ENCODE results near the gene TRAK1. TPM values are rescaled to one million over a fixed set of nuclear protein-coding genes. Genes with fewer than 3 reads are reported as not detected.
A peak's percentile ranks its signal among the peaks of the same experiment; 100 is the strongest.

The TRAK1 gene
- total and polyA plus RNA-seq, 8 donors, result 28.2 to 50.3 (median 31.0) TPM

DNA sequence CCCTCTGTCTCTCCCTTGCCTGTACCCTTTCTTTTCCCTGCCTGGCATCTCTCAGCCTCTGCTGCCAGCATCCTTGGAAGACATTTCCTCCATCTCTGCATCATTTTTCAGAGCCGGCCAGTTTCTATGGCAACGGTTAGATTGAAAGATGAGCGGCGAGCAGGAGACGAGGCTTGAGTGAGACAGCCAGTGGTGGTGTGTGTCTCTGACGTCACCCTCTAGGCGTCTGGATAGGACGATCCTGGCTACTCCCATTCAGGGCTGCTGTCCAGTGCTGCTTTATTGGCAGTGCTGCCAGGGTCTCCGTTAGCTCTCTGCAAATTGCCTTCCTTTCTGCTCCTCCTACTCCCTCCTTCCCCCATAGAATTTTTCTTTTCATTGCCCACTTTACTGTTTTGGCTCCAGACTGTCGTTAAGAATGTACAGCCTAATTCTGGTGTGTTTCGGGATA is 57.9 kb downstream of the TRAK1 start:
- no peaks in the 10 kb centered on the region for H3K27me3 ChIP-seq
- ATAC-seq, result peak; percentile 79
- H3K27ac ChIP-seq, result no peak overlapping the region
- TF ChIP-seq, protein P1, sequence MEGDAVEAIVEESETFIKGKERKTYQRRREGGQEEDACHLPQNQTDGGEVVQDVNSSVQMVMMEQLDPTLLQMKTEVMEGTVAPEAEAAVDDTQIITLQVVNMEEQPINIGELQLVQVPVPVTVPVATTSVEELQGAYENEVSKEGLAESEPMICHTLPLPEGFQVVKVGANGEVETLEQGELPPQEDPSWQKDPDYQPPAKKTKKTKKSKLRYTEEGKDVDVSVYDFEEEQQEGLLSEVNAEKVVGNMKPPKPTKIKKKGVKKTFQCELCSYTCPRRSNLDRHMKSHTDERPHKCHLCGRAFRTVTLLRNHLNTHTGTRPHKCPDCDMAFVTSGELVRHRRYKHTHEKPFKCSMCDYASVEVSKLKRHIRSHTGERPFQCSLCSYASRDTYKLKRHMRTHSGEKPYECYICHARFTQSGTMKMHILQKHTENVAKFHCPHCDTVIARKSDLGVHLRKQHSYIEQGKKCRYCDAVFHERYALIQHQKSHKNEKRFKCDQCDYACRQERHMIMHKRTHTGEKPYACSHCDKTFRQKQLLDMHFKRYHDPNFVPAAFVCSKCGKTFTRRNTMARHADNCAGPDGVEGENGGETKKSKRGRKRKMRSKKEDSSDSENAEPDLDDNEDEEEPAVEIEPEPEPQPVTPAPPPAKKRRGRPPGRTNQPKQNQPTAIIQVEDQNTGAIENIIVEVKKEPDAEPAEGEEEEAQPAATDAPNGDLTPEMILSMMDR (IDR thresholded peaks at IDR 0.05), result no peak
- peak in 3 of 4 donors; percentile 53 to 83 (median 54) for DNase-seq
- H3K9me3 ChIP-seq, result no peaks in the 10 kb centered on the region
- H3K4me3 ChIP-seq, result no peak overlapping the region
- intact Hi-C loops (cut with DNase I), result no loop called here
- peaks cover 0 to 18% of the 10 kb centered on the region in 2 donors for H3K4me1 ChIP-seq
- H3K36me3 ChIP-seq, result no peaks in the 10 kb centered on the region

DNA sequence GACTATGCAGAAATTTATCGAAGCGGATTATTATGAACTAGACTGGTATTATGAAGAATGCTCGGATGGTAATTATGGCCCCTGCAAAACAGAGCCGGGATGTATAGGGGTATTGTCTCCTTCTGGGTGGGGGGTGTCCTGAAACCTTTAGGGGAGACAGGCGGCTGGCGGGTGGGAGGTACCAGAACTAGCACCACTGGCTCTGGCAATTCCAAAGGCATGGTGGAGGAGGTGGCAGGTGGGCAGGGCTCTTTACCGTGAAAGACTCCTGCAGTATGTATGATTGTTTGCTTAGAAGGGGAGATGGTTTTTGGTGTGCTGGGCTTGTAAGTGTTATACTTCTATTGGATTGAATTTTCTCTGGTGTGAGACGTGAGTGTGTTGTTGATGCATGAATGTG is 58.4 kb downstream of the TRAK1 start:
- Histone ChIP-seq H3K4me1 (peaks cover 0 to 18% of the 10 kb centered on the region in 2 donors), H3K36me3 (no peaks in the 10 kb centered on the region), H3K27me3 (no peaks in the 10 kb centered on the region), H3K9me3 (no peaks in the 10 kb centered on the region), H3K27ac (no peak overlapping the region), H3K4me3 (no peak overlapping the region)
- intact Hi-C loops (cut with DNase I), result no loop called here
- DNase-seq, result no peak
- no peak for ATAC-seq
- TF ChIP-seq, protein P1 (IDR thresholded peaks at IDR 0.05), result no peak

DNA sequence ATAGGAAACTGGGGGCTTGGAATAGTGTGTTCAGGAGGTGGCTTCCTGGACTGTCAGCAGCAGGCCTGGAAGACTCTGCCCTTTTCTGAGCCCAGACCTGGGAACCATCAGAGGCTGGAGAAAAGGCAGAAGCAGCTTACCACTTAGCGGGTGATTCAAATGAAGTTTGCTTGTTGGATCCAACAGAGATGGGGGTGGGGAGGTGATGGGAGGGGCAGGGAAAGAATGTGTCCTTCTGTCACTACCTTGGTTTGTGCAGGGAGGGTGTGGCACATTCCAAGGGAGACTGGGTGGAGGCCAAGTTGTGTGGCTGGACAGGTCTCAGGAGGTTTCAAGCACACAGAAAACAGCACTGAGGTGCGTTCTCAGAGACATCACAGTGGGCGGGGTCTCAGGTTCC is 58.8 kb downstream of the TRAK1 start:
- peak overlapping the region in 1 of 2 donors; percentile 26 for H3K27ac ChIP-seq
- peak; percentile 98 for ATAC-seq
- TF ChIP-seq, protein P1 (IDR thresholded peaks at IDR 0.05), result no peak
- H3K27me3 ChIP-seq, result no peaks in the 10 kb centered on the region
- no peak overlapping the region for H3K4me3 ChIP-seq
- no peaks in the 10 kb centered on the region for H3K9me3 ChIP-seq
- H3K36me3 ChIP-seq, result no peaks in the 10 kb centered on the region
- peak in 3 of 4 donors; percentile 23 to 81 (median 81) for DNase-seq
- intact Hi-C loops (cut with DNase I), result no loop called here
- H3K4me1 ChIP-seq, result peaks cover 0 to 18% of the 10 kb centered on the region in 2 donors

DNA sequence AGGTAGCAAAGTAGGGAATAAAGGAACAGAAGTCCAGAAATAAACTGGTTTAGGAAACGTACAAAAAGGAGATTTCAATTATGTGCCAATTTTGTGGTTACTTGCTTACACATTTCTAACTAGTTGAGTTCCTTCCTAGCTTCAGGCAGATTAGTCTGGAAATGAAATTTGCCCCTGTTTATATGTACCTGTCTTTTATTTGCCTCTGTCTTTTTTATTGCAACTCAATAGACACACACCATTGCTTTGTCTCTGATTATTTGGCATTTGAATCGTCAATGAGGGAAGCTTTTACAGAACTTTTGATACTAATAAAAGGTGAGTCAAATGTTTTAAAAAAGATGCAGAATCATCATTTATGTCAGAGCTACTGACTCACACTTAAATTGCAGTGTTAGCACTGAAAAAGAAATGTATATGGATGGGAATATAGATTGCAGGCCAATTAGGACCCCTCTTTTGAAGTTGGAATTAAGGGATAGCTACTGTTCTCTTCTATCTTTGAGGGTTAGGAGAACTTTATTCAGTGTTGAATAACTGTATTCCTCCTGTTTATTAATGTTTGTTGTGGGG is 60.5 kb downstream of the TRAK1 start:
- TF ChIP-seq, protein P1 (IDR thresholded peaks at IDR 0.05), result no peak
- DNase-seq (no peak), ATAC-seq (no peak)
- intact Hi-C loops (cut with DNase I), result no loop called here
- Histone ChIP-seq H3K27me3 (no peaks in the 10 kb centered on the region), H3K9me3 (no peaks in the 10 kb centered on the region), H3K27ac (no peak overlapping the region), H3K4me1 (peaks cover 0 to 18% of the 10 kb centered on the region in 2 donors), H3K4me3 (no peak overlapping the region), H3K36me3 (no peaks in the 10 kb centered on the region)

DNA sequence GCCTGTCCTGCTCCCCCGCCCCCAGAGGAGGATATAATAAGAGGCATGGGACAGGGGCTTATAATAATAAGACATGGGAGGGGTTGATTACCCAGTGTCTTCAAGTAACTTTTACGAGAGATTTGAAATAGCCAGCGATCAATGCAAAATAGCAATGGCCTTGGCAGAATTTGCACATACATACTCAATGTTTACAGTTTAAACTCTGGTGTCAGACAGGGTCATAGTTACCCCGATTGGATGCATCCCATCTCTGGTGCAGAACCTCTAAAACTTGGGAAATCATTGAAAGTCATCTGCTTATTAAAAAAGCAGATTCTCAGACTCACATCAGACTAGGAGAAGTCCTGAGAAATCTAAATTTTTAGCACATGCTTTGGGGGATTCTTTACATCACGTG is 61.0 kb downstream of the TRAK1 start:
- ATAC-seq, result no peak
- intact Hi-C loops (cut with DNase I), result no loop called here

More for the DNA sequence above, 61.0 kb downstream of the TRAK1 start:
- no peak overlapping the region for H3K4me3 ChIP-seq
- no peak for DNase-seq
- peaks cover 0 to 18% of the 10 kb centered on the region in 2 donors for H3K4me1 ChIP-seq
- no peaks in the 10 kb centered on the region for H3K36me3 ChIP-seq
- H3K9me3 ChIP-seq, result no peaks in the 10 kb centered on the region
- TF ChIP-seq, protein P1 (IDR thresholded peaks at IDR 0.05), result no peak
- H3K27me3 ChIP-seq, result no peaks in the 10 kb centered on the region
- no peak overlapping the region for H3K27ac ChIP-seq

Data from left lung (tissue), 10 donors.